Measurements from ENCODE around the gene PPP2R5C.

GRCh38 chr14:101843665-101844064, 82.2 kb downstream of the PPP2R5C start:
- TF ChIP-seq POLR2AphosphoS5 (IDR thresholded peaks at IDR 0.05) (no peak), CTCF (IDR thresholded peaks at IDR 0.05) (peak in 5 of 6 experiments; percentile 15 to 41 (median 27))

Measured in upper lobe of left lung (tissue), 4 donors.